DND-41 (cell line): ENCODE data around the gene LY6G6D.
A peak's percentile ranks its signal among the peaks of the same experiment; 100 is the strongest.

Source experiments
- ATAC-seq: fragments of 200-7000 bp; cut with Tn5 transposase; 3 replicates; pipeline ENCODE4 v1.9.1; 2021; ENCODE audit warnings: low read depth; ENCODE audit not compliant: insufficient read depth
- DNase-seq: peaks from one replicate; pipeline ENCODE4 v3.0.0-alpha.2; 2020
- H2AFZ ChIP-seq: 2 replicates; pipeline ENCODE4 v1.6.0; 2012; ENCODE audit warnings: low read depth, low read length
- H3K27ac ChIP-seq: 2 replicates; pipeline ENCODE4 v1.5.1; 2012; ENCODE audit warnings: low read length, inconsistent platforms
- H3K27me3 ChIP-seq: fragments of 200-600 bp; sonication (generic); 2 replicates; pipeline ENCODE4 v1.6.0; 2012; ENCODE audit warnings: low read length, mild to moderate bottlenecking, inconsistent platforms; ENCODE audit not compliant: insufficient read depth, poor library complexity
- H3K36me3 ChIP-seq: 2 replicates; pipeline ENCODE4 v1.5.1; 2012; ENCODE audit warnings: low read length, inconsistent platforms; ENCODE audit not compliant: insufficient read depth
- H3K4me1 ChIP-seq: 2 replicates; pipeline ENCODE4 v1.5.1; 2012; ENCODE audit warnings: mild to moderate bottlenecking, low read length; ENCODE audit not compliant: insufficient read depth
- H3K4me2 ChIP-seq: 2 replicates; pipeline ENCODE4 v1.6.0; 2012; ENCODE audit warnings: mild to moderate bottlenecking, moderate library complexity, low read length, inconsistent platforms; ENCODE audit not compliant: insufficient read depth
- H3K4me3 ChIP-seq, 2 experiments: fragments of 200-600 bp in 1 of 2; shearing (Covaris generic) in 1 of 2; 2 replicates each; pipeline ENCODE4 v1.5.1; 2012 to 2016; ENCODE audit warnings: inconsistent platforms in 2 of 2, low read length in 2 of 2, mild to moderate bottlenecking in 2 of 2, low read depth in 1 of 2, moderate library complexity in 1 of 2
- H3K79me2 ChIP-seq: 2 replicates; pipeline ENCODE4 v1.6.0; 2012; ENCODE audit warnings: low read length, inconsistent platforms; ENCODE audit not compliant: insufficient read depth
- H3K9ac ChIP-seq: 2 replicates; pipeline ENCODE4 v1.6.0; 2012; ENCODE audit warnings: low read depth, mild to moderate bottlenecking, inconsistent platforms, low read length, moderate library complexity
- H3K9me3 ChIP-seq: 2 replicates; pipeline ENCODE4 v1.5.1; 2012; ENCODE audit warnings: low read length, moderate library complexity, mild to moderate bottlenecking, inconsistent platforms; ENCODE audit not compliant: insufficient read depth, severe bottlenecking
- H4K20me1 ChIP-seq: 2 replicates; pipeline ENCODE4 v1.6.0; 2012; ENCODE audit warnings: low read length; ENCODE audit not compliant: insufficient read depth
- EZH2 ChIP-seq: IDR thresholded peaks from 3 replicates; pipeline ENCODE4 v1.6.1; 2012; ENCODE audit warnings: borderline replicate concordance, low read depth, mild to moderate bottlenecking, moderate library complexity, low read length, inconsistent platforms; ENCODE audit not compliant: severe bottlenecking
- TF ChIP-seq, protein P1 (sequence below): IDR thresholded peaks from 2 replicates; pipeline ENCODE4 v1.5.1; 2012; ENCODE audit warnings: borderline replicate concordance, low read length, moderate library complexity, mild to moderate bottlenecking; ENCODE audit not compliant: poor library complexity, severe bottlenecking; ENCODE audit errors: extremely low read depth

The LY6G6D gene

DNA sequence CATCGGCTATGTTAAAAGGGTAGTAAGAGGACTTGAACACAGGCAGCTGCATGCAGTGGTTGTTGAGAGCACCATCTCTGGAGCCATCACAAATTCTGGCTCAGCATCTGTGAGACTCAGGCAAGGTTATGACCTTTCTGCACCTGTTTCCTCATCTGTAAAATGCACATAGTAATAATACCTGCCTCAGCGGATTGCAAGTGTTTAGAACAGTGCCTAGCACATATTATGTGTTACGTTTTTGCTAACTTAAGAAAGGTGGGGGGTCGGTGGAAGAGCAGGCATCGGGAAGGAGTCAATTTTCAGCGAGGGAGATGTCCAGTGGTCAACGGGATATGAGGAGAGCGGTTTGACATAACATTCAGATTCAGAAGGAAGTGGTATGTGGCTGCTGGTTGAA, 37.2 kb upstream of the LY6G6D start:
- H3K36me3 ChIP-seq = peaks cover 5% of the 10 kb centered on the region; the same call in 1 of the 2 replicates
- H3K9me3 ChIP-seq = no peaks in the 10 kb centered on the region
- TF ChIP-seq, protein P1, sequence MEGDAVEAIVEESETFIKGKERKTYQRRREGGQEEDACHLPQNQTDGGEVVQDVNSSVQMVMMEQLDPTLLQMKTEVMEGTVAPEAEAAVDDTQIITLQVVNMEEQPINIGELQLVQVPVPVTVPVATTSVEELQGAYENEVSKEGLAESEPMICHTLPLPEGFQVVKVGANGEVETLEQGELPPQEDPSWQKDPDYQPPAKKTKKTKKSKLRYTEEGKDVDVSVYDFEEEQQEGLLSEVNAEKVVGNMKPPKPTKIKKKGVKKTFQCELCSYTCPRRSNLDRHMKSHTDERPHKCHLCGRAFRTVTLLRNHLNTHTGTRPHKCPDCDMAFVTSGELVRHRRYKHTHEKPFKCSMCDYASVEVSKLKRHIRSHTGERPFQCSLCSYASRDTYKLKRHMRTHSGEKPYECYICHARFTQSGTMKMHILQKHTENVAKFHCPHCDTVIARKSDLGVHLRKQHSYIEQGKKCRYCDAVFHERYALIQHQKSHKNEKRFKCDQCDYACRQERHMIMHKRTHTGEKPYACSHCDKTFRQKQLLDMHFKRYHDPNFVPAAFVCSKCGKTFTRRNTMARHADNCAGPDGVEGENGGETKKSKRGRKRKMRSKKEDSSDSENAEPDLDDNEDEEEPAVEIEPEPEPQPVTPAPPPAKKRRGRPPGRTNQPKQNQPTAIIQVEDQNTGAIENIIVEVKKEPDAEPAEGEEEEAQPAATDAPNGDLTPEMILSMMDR = no peak
- TF ChIP-seq EZH2 = no peak
- no peaks in the 10 kb centered on the region for H4K20me1 ChIP-seq
- no peaks in the 10 kb centered on the region for H3K79me2 ChIP-seq
- no peak overlapping the region for H3K4me3 ChIP-seq
- no peaks in the 10 kb centered on the region for H3K4me1 ChIP-seq
- H3K27me3 ChIP-seq = no peaks in the 10 kb centered on the region
- H2AFZ ChIP-seq = no peak overlapping the region
- no peak for DNase-seq
- H3K27ac ChIP-seq = no peak overlapping the region
- ATAC-seq = no peak
- H3K4me2 ChIP-seq = no peak overlapping the region
- no peak overlapping the region for H3K9ac ChIP-seq

DNA sequence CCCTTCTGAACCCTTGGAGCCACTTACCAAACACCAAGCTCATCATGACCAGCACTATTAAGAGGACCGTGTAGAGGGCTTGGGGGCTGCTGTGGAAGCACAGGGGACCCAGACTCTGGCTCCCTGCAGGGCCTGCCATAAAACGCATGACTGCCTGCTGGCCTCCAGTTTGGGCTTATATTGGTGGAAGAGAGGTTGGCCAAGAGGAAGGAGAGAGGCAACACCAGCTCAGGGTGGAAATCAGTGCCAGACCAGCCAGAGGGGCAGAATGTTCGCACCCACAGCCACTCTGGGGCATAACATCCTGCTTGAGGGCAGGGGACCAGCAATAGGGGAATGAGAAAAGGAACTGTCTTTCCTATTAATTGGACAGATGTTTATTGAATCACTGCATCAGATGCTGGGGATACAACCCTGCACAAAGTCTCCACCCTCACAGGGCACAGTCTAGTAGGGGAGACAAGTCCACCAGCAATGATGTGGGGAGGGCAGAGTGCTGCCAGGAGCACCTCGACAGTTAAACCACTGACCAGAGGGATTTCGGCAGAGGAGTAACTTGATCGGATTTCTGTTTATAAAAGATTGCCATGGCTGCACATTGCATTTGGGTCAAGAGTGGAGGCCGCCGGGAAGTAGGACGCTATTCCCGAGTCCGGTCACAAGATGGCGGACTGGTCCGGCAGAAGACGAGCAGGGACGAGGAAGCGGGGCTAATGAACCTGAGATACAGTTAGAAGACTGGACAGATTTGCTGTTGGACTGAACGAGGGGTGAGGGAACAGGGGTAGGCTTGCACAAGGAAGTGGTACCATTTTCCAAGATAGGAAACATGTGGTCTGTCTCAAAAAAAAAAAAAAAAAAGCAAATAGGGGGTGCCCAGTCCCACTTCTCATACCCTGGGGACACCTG, 34.7 kb upstream of the LY6G6D start, which contains the start of gene LY6G5C:
LY6G5C (minus strand) TSS at position 842 of the 909 bp plus-strand sequence; CDS start at position 148, 694 bp downstream.
- peaks cover 6% of the 10 kb centered on the region; the same call in 1 of the 2 replicates for H3K36me3 ChIP-seq
- TF ChIP-seq, protein P1 = peak; percentile 56
- TF ChIP-seq EZH2 = no peak
- no peaks in the 10 kb centered on the region for H3K79me2 ChIP-seq
- H3K4me1 ChIP-seq = no peaks in the 10 kb centered on the region
- H3K4me2 ChIP-seq = no peak within 1 kb of the TSS
- no peak within 1 kb of the TSS for H3K4me3 ChIP-seq
- no peak for ATAC-seq
- H3K9ac ChIP-seq = no peak within 1 kb of the TSS
- no peak within 1 kb of the TSS for H2AFZ ChIP-seq
- H3K27ac ChIP-seq = no peak within 1 kb of the TSS
- no peaks in the 10 kb centered on the region for H3K27me3 ChIP-seq
- H3K9me3 ChIP-seq = no peaks in the 10 kb centered on the region
- H4K20me1 ChIP-seq = no peaks in the 10 kb centered on the region
- DNase-seq = peak; percentile 33

- no peaks in the 10 kb centered on the region for H3K9me3 ChIP-seq
- no peak overlapping the region for H2AFZ ChIP-seq
- peaks cover 7% of the 10 kb centered on the region; the same call in 1 of the 2 replicates for H3K36me3 ChIP-seq
- ATAC-seq (no peak), DNase-seq (no peak)
- no peaks in the 10 kb centered on the region for H4K20me1 ChIP-seq
- no peak overlapping the region for H3K4me3 ChIP-seq
- H3K9ac ChIP-seq = no peak overlapping the region
- H3K27ac ChIP-seq = no peak overlapping the region
- H3K4me2 ChIP-seq = no peak overlapping the region
- H3K79me2 ChIP-seq = no peaks in the 10 kb centered on the region
- no peak for TF ChIP-seq EZH2
- TF ChIP-seq, protein P1 = no peak
- no peaks in the 10 kb centered on the region for H3K4me1 ChIP-seq
- H3K27me3 ChIP-seq = no peaks in the 10 kb centered on the region
These were observed 33.9 kb upstream of the LY6G6D start for GRCh38 chr6:31681135-31681671.
